GM10847 (cell line): ENCODE results near the gene ARMH1.

Source experiments
- POLR2A ChIP-seq: IDR thresholded peaks from 2 replicates; pipeline ENCODE4 v1.6.1; 2011; ENCODE audit not compliant: insufficient read length; ENCODE audit errors: extremely low read depth

Gene ARMH1

DNA sequence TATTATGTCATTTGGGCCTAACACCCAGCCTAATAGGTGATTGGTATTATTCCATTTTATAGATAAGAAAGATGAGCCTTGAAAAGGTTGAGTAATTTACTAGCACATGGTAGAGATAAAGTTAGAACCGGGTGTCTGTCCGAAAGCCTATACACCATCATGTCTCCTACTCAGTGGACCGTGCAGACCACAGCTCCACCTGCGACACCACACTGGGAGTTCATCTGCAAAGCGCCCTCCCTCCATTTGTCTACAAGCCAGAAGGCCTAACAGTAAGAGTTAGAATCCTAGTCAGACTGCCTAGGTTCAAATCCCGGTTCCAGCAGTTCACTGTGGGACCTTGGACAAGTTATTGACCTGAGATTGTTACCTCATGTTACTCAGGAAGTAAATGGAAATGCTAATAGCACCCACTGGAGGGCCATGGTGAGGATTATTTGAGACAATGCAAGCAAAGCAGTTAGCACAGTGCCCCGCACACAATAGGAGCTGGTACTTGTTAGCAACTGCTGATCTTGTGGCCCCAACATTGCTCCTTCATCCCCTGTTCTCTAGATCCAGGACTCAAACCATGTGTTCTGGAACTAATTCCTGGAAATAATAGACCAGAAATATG lies 20.5 kb downstream of the ARMH1 start:
- no peak for TF ChIP-seq POLR2A

- TF ChIP-seq POLR2A: no peak
Measured at GRCh38 chr1:44695671-44696070, 21.2 kb downstream of the ARMH1 start.

GRCh38 chr1:44696101-44696500 lies 21.6 kb downstream of the ARMH1 start:
- no peak for TF ChIP-seq POLR2A

GRCh38 chr1:44696789-44697345 lies 22.4 kb downstream of the ARMH1 start:
- TF ChIP-seq POLR2A: no peak

GRCh38 chr1:44698138-44698537 lies 23.6 kb downstream of the ARMH1 start:
- no peak for TF ChIP-seq POLR2A

DNA sequence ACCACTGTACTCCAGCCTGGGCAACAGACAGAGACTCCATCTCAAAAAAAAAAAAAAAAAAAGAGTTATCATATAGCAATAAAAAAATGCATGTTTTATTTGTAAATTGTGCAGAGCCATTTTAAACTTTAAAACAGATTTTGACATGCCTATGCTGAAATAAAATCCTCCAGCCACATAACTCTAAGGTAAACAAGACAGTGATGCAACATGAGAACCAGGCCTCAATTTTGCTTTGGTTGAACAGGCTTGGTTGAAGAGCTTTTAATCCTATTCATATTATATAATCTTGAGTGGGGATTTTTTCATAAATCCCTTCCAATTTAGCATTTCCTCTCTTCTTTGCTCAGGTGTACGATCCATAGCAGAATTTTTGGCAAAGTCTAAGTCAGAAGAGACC lies 26.1 kb downstream of the ARMH1 start:
- TF ChIP-seq POLR2A: no peak

GRCh38 chr1:44701141-44701573 lies 26.6 kb downstream of the ARMH1 start:
- no peak for TF ChIP-seq POLR2A

- TF ChIP-seq POLR2A: no peak
Measured at GRCh38 chr1:44705470-44705869, 31.0 kb downstream of the ARMH1 start.

- TF ChIP-seq POLR2A: no peak
Measured at GRCh38 chr1:44705938-44706337, 31.4 kb downstream of the ARMH1 start.

- no peak for TF ChIP-seq POLR2A
Measured at GRCh38 chr1:44707112-44707881, 32.8 kb downstream of the ARMH1 start.

DNA sequence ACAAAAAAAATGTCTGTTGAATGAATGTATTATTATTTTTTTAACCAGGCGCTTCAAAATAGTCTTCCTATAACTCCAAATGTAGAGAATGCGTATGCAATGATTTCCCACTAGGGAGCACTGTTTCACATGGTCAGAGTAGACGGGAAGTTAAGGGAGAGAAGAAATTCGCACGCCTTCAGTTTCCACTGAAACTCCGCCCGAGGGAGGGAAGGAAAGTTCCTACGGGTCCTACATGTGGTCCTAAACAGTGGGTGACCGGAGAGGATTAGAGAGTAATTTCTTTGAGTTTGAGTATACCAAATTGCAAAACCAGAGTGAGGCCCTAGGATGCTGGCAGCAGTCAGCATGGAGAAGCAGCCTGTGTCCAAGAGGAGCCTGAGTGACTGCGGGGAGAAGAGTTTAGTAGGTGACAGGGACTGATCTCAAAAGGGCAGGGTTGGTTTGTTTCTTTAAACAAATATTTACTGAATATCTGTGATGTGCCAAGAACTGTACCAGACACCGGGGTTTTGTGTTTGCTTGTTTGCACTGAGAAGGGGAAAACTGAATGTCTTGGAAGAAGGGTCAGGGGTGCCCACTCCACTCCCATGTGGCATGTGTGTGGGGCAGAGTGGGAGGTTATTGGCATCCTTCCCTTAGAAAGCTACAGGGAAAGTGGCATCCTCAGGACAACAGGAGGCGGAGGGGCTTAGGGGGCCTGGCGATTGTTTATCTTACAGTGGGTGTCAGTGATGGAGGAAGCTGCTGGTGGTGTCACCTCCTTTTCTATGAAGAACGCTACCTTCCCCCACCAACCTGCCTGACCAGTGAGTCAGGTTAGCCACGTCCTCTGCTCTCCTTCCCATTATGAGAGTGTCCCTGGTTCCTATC lies 33.7 kb downstream of the ARMH1 start:
- TF ChIP-seq POLR2A: no peak

DNA sequence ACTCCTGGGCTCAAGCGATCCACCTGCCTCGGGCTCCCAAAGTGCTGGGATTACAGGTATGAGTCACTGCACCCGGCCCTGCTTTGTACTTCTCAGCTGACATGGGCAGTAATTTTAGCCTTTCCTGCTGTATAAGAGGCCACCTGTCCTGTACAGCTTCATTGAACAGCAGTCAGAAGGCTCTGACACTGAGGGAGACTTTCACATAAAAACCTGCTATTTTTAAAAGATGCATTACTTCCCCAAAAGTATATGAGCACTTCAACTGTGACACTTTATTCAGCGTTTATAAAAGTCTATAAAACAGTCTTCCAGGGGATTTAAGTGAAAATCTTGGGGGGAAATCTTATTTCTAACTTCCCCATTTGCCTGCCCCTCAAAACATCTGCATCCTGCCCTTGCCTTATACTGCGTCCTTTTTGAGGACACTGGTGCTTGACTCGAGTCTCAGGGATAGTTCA lies 38.8 kb downstream of the ARMH1 start:
- TF ChIP-seq POLR2A: no peak

GRCh38 chr1:44714532-44714931 lies 40.0 kb downstream of the ARMH1 start:
- no peak for TF ChIP-seq POLR2A

DNA sequence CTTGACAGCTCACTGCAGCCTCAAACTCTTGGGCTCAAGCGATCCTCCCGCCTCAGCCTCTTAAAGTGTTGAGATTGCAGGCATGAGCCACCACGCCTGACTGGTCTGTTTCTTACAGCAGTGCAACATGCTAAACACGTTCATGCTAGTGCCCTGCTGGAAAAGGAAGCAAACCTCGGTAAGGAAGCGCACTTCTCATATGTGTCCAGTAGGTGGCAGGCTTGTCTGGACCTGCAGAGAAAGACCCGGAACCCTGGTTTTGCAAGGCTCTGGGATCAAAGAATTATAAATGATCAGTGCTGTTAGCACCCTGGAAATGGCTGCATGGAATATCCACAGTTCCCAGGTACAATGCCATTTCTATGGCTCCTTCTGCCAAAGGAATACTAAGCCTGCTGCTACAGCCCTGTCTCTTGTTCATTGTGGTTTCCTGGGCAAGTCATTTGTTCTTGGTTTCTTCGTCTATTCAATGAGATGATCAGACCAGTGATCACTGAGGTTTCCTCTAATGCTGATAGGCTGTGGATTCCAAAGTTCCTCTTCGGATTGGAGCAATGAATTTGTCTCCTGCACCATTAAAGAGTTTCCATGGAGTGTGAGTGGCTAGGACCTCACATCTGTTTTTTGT lies 40.5 kb downstream of the ARMH1 start:
- no peak for TF ChIP-seq POLR2A

- no peak for TF ChIP-seq POLR2A
Measured at GRCh38 chr1:44717156-44717555, 42.6 kb downstream of the ARMH1 start.

- TF ChIP-seq POLR2A: no peak
Measured at GRCh38 chr1:44717653-44718052, 43.1 kb downstream of the ARMH1 start.

DNA sequence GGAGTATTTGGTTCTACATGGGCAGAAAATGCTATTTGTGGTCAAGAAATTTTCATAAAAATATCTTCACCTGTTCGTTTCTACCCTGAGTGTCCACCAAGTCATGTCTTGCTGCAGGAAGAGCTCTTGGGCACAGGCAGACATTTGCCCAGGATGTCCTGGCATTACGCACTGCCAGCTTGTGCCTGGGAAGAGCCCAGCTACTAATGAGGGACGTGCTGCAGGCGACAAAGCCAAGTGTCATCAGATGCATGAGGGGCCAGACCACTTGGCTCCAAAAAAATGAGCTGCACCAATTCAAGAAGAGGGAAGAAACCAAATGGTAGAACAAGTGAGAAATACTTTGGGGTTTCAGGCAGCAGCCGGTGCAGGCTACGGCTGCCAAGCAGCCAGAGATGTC lies 43.6 kb downstream of the ARMH1 start:
- TF ChIP-seq POLR2A: no peak
